Activated gamma-delta T cell treated with anti-CD3 and anti-CD28 coated beads, Interleukin-2, amount 50 U/mL, for 16 hours (primary cell): ENCODE measurements around the gene CDK11B.
"Not testable (repeated sequence)": the region's sequence is repeated elsewhere in the genome, so short reads cannot be mapped to it uniquely, and the experiment has no call there.

Source experiments
- DNase-seq: peaks from one replicate; pipeline ENCODE4 v3.0.0-alpha.2; 2020; ENCODE audit warnings: low read depth

Gene CDK11B

DNA sequence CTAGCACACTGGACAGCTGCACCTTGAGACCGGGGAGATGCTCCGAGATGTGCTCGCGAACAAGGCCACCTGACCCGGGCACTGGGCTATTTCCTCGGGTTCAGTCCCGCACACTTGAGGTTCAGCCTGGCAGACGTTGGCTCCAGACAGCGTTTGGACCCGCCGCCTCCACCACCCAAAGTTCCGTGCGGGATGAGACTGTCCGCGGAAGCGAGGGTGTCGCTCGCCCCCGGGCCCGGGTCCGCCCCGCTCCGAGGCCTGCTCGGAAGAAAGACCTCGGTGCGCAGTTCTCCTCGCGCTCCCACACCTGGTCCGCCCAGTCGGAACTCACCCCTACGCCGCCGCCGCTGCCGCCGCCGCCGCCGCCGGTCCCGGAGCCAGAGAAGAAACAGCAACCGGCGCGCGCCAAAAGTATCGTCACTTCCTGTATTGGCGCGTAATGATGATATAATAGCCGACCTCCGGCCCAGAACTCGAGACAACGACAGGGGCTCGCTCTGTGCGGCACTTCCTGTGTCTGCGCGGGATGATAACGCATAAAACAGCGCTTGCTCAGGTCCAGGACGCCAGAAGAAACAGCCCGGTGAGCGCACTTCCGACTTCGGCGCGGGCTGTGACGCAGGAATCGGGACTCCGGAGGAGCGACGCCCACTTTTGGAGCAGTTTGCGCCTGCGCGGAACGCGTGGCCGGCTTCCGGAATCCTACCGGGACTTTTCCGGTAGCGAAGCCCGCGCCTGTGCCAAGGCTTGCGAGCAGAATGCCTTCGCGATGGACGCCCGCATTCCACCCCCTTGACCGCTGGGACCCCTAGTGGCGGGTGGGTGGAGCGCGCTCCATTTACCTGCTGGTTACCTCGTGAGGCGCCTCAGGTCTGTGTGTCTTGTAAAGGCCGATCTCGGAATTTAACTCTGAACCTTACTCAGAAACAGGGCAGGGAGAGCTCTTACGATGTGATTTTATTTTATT, at the start of gene CDK11B:
Gene CDK11B, minus strand, starts transcription at position 422 of the 967 bp plus-strand sequence. CDS start 1,519 bp downstream, outside the sequence.
- peak; percentile 91 for DNase-seq

DNA sequence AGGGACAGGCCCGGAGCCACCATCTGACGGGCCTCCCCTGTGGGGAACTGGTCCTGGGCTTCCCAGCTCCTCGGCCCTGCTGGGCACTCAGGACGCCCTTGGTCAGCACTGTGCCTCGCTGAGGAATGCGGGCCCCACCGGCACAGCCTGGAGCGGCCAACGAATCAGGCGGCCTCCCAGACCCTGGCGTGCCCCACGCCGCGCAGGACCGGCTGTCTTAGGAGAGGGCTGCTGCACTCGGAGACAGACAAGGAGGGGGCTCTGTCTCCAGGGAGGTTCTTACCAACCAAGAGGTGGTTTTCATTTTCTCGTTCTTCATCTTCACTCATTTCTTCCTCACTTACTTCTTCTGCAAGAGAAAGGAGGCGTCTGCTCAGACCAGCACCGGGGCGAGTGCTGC, 49.1 kb upstream of the CDK11B start:
- DNase-seq, result not testable (repeated sequence)

DNA sequence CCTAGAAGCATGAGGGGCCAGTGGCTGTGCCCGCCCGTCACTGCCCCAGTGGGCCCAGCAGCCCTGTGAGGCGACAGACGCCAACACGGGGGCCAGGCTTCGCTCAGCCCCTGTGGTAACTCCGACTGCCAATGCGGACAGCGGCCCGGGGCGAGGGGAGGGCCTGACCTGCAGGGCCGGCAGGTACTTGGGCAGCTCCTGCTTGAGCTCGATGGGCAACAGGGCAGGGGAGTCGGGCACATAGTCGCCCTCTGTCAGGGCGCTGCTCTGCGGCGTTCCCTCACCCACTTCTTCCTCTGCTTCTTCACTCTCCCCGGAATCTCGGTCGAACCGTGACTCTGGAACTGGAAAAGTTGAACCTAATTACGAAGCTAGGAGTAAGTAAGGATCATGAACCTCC, 48.4 kb upstream of the CDK11B start:
- not testable (repeated sequence) for DNase-seq

DNA sequence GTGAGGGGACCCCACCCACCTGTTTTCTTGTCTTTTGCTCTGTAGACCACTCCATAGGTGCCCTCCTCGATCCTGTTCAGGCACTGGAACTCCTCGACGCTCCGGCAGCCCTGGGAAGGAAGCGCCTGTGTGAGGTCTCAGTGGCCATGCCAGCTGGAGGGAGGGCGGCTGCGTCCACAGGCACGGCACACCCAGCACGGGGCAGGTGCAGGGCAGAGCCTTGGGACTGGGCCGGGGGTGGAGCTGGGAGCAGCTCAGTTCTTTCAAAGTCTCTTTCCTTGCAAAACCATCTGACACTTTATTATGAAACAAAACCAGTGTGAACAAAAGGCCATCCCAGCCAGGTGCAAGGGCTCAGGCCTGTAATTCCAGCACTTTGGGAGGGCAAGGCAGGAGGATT, 46.8 kb upstream of the CDK11B start:
- not testable (repeated sequence) for DNase-seq

DNA sequence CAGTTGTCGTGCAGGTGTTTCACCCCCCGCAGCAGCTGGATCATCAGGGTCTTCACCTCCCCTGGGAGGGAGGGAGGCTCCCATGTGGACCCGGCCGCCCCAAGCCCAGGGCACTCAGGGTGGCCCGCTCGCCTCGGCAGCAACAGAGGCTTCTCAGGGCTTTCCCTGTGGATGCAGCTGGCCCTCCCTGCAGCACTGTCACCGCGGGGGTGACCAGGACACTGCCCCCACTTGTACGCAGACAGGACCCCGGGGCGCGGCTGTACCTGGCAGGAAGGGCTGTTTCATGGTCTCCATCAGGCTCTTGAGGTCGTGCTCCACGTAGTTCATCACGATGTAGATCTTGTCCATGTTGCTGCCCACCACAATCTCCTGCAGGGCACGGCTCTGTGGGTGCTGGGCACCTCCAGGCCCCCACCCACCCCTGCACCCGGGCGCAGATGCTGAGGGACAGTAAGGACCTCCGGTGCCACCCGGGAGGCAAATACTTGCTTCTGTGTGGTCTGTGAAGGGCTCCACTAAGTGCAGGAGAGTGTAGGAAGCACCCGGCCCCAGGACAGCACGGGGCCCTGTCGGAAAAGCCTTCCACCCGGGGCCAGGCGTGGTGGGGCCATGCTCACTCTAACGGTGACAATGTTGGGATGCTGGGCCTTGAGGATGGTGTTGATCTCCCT, 45.6 kb upstream of the CDK11B start:
- DNase-seq, result not testable (repeated sequence)

DNA sequence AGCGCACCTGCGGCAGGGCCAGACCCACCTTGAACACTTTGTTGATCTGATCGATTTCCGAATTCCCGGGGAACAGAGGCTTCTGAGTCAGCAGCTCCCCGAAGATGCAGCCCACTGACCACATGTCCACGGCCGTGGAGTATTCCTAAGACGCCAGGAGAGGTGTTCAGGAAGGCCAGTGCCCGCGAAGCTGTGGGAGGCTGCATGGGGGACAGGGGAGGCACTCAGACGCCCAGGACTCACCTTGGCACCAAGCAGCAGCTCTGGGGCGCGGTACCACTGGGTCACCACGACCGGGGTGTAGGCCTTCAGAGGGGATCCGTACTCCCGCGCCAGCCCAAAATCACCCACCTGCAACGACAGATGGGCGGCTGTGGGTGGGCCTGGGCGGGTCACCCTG, 45.0 kb upstream of the CDK11B start:
- no peak for DNase-seq

DNA sequence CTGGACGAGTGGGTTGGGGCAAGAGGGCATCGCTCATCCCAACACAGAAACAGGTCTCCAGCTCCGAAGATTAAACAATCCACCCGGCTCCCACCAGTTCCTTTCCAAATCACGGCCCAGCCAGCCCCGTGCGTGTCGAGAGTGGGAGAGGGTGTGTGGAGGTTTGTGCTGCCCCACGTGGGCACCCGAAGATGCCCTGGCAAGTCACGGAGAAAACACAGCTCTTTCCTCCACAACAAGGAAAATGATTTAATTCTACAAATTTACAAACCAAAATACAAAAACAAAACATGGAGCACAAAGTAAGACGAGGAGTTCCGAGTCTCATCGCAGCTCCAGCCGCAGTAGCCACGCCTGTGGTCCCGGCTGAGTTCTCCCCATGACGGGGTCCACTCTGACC, 43.7 kb upstream of the CDK11B start:
- DNase-seq, result not testable (repeated sequence)

DNA sequence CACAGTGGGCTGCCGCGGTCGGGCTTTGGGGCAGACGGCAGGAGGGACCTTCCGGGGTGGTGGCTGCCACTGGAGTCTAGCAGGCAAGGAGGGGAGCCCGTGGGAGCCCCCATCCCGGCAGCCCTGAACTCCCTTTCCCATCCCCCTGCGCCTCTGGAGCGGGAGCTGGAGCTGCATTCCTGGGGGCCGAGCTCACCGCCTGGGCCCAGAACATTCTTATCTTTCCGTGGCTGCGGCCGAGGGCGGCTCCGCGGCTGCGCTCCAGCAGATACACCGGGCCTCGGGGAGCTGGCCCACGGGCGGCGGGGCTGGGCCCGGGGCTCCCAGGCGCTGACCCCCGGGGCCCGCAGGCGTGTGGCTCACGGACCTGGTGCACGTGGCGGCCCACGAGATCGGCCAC, 41.8 kb upstream of the CDK11B start:
- DNase-seq, result not testable (repeated sequence)

DNA sequence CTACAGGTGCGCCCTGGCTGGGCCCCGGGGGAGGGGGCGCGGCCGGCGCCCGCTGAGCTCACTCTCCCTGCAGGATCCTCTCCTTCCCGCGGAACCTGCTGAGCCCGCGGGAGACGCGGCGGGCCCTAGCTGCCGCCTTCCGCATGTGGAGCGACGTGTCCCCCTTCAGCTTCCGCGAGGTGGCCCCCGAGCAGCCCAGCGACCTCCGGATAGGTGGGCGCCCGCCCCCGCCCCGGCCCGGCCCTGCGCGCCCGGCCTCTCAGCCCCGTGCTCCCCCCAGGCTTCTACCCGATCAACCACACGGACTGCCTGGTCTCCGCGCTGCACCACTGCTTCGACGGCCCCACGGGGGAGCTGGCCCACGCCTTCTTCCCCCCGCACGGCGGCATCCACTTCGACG, 41.3 kb upstream of the CDK11B start:
- DNase-seq, result not testable (repeated sequence)

DNA sequence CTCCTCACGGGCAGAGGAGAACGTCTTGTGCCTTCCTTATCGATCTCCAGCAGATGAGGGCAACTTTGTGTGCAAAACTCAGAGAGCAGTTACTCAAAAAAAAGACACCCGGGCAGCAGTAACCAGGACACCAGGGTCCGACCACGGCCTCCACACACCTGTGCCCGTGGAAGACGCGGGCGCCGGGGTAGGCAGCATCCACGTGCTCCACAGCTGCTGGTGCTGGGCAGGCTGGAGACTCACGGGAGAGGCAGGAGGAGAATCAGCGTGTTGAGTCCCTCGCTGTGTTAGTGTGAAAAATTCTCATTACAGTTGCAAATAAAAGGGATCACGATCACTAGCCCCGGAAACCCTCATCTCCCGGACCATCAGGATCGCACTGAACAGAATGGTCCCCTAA, 40.3 kb upstream of the CDK11B start:
- not testable (repeated sequence) for DNase-seq

DNA sequence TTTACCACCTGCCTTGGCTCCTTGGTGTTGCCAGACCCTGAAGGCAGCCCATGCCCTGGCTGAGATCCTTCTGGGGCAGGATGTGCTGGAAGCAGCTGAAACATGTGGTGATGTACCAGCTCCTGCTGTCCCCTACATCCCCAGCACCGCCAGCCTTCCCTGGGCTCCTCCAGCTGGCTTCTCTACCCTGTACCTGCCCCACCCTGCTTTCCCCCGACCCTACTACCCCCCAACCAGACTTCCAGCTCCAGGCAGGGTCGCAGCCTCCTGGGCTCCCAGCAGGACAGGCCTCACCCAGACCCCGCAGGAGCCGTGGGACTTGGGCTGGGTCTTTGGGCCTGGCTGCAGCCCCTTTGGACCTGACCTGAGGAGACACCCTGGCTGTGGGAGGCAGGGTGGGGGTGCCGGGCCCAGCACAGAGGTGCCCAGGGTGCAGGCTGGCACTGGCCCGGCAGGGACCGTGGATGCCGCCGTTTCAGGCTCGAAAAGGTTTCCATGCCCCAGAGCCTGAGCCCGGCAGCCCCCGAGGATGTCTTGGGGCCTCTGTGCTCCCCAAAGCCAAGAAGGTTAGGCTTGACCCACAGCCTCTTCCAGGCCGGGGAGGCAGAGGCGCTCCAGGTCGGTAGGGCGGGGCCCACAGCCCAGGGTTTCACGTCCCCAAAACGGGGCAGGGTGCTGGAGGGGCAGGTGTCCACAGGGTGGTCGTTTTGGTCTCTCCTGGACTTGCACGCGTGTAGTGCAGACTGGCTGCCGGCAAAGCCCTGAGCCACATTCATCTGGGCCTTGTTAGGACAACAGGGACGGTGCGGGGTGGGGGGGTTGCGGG, 38.8 kb upstream of the CDK11B start:
- not testable (repeated sequence) for DNase-seq

DNA sequence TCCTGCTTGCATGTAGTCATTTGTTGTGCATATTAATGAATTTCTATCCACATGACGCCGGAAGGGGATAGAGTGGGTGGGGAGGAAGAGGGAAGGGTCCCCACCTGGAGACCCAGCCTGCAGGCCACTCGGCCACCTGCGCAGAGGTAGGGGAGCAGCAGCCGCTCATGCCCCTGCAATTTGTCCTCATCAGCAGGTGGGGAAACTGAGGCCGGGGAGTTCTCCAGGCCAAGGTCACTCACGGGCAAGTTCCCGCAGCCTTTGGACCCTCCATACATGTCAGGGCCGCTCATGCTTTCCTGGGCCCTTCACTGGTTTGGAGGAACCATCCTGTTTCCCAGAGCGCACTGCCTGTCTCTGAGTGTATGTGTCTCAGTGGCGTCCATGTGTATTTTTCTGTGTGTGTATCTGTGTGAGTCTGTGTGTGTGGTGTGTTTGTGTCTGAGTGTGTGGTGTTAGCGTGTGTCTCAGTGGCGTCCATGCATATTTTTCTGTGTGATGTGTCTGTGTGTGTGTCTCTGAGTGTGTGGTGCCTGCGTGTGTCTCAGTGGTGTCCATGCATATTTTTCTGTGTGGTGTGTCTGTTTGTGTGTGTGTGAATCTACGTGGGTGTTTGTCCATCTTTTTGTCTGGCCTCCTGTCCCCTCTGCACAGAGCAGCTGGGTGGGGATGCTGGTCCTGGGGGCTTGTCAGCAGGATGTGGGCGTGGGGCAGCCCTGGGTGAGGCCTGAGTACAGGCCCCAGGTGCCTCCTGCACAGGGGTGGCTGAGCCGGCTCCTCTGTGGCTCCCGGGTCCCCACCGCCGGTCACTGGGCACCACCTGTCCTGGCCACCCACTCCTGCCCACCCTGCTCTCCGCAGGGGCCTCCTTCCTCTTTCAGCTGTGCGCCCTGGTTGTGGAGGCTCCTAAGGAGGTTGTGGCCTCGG, 37.9 kb upstream of the CDK11B start:
- not testable (repeated sequence) for DNase-seq

DNA sequence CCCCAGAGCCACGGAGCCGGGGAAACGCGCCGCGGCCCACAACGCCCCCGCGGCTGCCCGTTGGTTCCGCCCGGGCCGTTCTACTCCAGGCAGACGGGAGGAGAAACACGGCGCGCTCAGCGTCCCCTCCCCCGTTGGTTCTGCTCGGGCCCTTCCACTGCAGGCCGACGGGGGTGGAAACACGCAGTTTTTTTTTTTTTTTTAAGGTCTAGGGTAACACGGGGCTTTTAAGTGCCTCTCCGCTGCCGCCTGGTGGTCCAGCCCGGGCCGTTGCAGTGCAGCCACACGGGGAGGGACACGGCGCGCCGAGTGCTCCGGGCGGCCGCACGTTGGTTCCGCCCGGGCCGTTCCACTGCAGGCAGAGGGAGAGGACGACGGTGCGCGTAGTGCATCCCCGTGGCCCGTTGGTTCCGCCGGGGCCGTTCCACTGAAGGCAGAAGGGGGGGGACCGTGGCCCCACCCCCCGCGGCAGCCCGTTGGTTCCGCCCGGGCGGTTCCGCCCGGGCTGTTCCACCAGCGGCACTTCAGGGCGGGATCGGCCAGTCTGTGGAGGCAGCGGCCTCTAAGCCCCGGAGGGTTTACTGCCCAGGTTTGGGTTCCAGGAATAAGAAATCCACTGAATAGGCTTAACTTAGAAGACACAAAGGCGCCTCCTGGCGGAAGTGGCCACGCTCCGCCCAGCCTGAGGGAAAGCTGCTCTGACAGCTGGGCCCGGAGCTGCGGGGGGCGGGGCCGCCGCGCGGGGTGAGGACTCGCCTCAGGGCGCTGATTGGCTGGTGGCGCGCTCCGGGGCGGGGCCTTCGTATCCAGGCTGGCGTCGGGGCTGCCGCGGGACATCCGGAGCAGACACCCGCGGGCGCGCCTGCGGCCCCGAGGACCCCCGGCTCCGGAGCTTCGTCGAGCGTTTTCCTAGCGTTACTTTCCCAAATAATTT, 34.2 kb upstream of the CDK11B start, which contains the start of gene SLC35E2B:
Gene SLC35E2B, minus strand, starts transcription at position 82 of the 934 bp plus-strand sequence. CDS start 16,096 bp downstream, outside the sequence.
- peak; percentile 97 for DNase-seq

DNA sequence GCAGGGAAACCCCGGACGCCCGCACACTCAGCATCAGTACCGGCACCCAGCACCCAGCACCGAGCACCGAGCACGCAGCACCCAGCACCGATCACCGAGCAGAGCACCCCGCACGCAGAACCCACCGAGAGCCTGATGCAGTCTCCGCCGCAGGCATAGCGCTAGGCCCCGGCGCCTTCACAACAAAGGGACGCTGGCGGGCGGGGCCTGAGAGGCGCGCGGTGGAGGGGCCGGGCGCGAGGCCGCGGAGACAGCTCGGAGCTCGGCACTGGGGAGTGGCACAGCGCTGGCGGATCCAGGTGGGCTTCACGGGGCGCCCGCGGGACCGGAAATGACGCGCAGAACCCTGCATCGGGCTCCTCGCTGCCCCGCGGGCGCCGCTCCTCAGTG, 33.5 kb upstream of the CDK11B start:
- DNase-seq, result peak; percentile 70

DNA sequence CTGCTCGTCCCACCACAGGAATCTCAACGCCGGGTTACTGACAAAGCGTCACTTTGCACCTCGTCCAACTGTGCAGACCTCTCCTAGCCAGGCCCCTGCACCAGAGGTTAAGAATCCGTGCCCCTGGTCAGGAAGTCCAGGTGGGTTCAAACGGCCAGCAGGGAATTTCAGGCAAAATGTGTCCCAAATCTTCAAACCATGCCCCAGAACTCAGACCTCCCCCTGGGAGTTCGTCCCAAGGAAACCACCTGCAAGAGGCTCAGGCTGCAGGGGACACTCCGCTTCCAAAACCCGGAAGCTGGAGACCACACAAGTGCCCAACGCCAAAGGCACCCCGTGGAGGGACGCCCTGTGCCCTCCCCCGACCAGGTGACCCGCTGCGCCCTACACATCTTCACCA, 32.6 kb upstream of the CDK11B start:
- not testable (repeated sequence) for DNase-seq

DNA sequence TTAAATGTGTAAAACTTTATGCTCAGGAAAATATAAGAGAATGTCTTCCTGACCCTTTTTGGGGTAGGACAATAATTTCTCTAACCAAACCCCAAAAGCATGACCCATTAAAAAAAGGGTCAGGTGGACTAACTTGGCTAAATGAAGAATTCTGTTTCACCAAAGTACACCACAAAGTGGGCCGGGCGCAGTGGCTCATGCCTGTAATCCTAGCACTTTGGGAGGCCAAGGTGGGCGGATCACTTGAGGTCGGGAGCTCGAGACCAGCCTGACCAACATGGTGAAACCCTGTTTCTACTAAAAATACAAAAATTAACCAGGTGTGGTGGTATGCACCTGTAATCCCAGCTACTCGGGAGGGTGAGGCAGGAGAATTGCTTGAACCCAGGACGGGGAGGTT, 30.7 kb upstream of the CDK11B start:
- not testable (repeated sequence) for DNase-seq

DNA sequence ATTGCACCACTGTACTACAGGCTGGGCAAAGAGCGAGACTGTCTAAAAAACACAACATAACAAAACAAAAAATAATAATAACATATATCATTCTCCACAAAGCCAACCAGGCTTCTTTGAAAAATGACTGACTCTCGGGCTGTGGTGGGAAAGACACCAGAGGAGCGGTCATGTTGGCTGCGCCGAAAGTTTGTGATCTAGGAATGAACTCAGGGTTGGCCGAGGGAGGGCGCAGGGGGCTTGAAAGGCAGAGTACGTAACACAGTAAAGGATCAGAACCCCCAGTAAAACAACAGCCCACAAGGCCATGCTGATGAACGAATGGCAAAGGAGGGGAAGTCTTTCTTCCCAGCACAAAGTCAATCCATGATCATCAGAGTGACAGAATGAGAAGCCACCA, 29.0 kb upstream of the CDK11B start:
- no peak for DNase-seq

DNA sequence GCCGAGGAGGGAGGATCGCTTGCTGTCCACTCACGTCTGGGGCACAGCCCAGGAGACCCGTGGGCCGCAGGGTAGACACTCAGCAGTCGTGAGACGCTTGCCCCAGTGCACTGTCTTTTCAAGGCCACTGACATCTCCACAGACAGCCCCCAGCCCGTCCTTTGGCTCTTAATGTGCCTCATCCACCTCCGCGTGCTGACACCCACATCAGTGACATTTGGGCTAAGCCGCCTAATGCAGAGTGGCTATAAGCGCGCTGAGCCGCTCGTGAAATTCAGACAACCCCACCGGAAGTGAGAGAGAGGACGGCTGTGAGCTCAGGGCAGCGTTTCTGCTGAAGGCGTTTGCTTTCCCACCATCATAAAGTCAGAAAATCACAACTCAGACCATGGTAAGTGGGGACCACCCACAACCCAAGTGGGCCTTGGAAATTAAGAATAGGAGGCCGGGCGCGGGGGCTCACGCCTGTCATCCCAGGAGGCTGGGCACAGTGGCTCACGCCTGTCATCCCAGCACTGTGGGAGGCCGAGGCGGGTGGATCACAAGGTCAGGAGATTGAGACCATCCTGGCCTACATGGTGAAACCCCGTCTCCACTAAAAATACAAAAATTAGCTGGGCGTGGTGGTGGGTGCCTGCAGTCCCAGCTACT, 25.4 kb upstream of the CDK11B start:
- DNase-seq, result no peak
